Measurements from ENCODE around the gene DTNBP1.
A peak's percentile ranks its signal among the peaks of the same experiment; 100 is the strongest.

The DTNBP1 gene

DNA sequence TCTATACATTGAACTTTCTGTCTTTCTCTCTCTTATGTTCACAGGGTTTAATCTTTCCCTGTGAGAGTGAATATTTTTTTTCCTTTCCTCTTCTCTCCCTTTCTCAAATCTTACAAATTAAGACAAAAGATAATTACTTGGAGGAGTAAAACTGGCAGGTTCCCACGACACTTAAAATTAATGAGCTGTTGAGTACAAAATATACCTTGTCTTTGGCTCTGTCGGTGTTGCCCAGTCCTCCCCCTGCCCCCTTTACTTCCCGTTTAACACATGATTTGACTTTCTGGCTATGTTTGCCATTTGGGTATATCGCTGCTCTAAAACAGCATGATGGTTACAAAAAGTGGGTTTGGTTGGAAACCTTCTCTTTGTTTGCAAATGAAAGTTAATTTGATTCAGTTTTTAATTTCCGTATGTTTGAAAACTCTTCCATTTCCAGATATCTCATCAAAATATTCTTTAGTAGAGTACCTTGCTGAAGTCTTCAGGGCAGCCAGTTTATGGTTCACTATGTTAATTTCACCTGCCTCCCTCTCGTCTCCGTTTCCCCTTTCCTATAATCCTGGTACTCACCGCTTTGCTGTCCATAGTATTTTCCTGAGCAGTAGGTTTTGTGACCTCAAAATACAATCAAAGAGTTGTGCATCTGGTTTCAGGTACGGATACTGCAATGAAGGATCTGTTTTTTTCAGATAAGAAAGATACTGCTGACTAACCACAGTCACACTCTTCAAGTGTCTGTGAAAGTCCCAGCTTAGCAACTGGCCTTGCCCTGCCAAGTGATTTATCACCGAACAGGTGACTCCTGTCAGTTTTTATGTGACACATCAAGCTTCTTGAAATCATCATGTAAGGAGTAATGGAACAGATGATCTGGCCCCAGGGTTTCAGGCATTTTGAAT, 181.2 kb downstream of the DTNBP1 start:
- H3K36me3 ChIP-seq (ENCODE audit: control insufficient read depth in 2 of 2, insufficient read depth in 1 of 2, low read length in 2 of 2): no peaks in the 10 kb centered on the region
- no peak for TF ChIP-seq ZNF830 (tag by site-specific recombination; IDR thresholded peaks at IDR 0.05; ENCODE audit: low read depth)
- TF ChIP-seq ZBTB17 (tag by site-specific recombination; IDR thresholded peaks at IDR 0.05): no peak
- TF ChIP-seq SP7 (tag by site-specific recombination; IDR thresholded peaks at IDR 0.05): no peak
- TF ChIP-seq MEIS1 (CRISPR knock-in tag; IDR thresholded peaks at IDR 0.05; ENCODE audit: borderline replicate concordance): 0 out of 2 replicates have a peak, but pooled peaks have one; percentile 11
- no peak for TF ChIP-seq RBAK (tag by site-specific recombination; IDR thresholded peaks at IDR 0.05)
- H3K4me1 ChIP-seq (ENCODE audit: control insufficient read depth, insufficient read depth, low read length): peaks cover 17% of the 10 kb centered on the region
- CTCF ChIA-PET: interaction anchor here (0.5 to 1.3 kb wide), 6 partner anchors 9 to 702 kb away, joined by 3 to 8 read pairs (median 4); no protein-coding TSS in a partner anchor
- H3K4me3 ChIP-seq (ENCODE audit: low read depth, low read length): no peak overlapping the region
- no peaks in the 10 kb centered on the region for H3K9me3 ChIP-seq (ENCODE audit: control insufficient read depth, insufficient read depth, low read depth, low read length)
- H3K27ac ChIP-seq (ENCODE audit: extremely low read depth, low read depth, low read length): no peak overlapping the region
- POLR2A ChIA-PET: no interaction called here

GRCh38 chr6:15480525-15480924, 182.3 kb downstream of the DTNBP1 start:
- no peak for TF ChIP-seq ZNF544 (tag by site-specific recombination; IDR thresholded peaks at IDR 0.05)
- TF ChIP-seq SCRT1 (tag by site-specific recombination; IDR thresholded peaks at IDR 0.05; ENCODE audit: borderline replicate concordance): no peak
- no peak for TF ChIP-seq OSR2 (tag by site-specific recombination; IDR thresholded peaks at IDR 0.05)
- TF ChIP-seq REST (tag by site-specific recombination; IDR thresholded peaks at IDR 0.05): no peak
- TF ChIP-seq ZBTB21 (tag by site-specific recombination; IDR thresholded peaks at IDR 0.05): no peak
- TF ChIP-seq ZNF645 (tag by site-specific recombination; IDR thresholded peaks at IDR 0.05): no peak
- no peak for TF ChIP-seq ZNF658 (tag by site-specific recombination; IDR thresholded peaks at IDR 0.05)
- TF ChIP-seq, protein P1, sequence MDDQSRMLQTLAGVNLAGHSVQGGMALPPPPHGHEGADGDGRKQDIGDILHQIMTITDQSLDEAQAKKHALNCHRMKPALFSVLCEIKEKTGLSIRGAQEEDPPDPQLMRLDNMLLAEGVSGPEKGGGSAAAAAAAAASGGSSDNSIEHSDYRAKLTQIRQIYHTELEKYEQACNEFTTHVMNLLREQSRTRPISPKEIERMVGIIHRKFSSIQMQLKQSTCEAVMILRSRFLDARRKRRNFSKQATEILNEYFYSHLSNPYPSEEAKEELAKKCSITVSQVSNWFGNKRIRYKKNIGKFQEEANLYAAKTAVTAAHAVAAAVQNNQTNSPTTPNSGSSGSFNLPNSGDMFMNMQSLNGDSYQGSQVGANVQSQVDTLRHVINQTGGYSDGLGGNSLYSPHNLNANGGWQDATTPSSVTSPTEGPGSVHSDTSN (CRISPR knock-in tag; IDR thresholded peaks at IDR 0.05): no peak
- no peak for TF ChIP-seq ZNF311 (tag by site-specific recombination; IDR thresholded peaks at IDR 0.05; ENCODE audit: borderline replicate concordance)
- TF ChIP-seq GFI1B (tag by site-specific recombination; IDR thresholded peaks at IDR 0.05): no peak
- no peak for TF ChIP-seq ZNF624 (tag by site-specific recombination; IDR thresholded peaks at IDR 0.05)
- TF ChIP-seq, protein P2, sequence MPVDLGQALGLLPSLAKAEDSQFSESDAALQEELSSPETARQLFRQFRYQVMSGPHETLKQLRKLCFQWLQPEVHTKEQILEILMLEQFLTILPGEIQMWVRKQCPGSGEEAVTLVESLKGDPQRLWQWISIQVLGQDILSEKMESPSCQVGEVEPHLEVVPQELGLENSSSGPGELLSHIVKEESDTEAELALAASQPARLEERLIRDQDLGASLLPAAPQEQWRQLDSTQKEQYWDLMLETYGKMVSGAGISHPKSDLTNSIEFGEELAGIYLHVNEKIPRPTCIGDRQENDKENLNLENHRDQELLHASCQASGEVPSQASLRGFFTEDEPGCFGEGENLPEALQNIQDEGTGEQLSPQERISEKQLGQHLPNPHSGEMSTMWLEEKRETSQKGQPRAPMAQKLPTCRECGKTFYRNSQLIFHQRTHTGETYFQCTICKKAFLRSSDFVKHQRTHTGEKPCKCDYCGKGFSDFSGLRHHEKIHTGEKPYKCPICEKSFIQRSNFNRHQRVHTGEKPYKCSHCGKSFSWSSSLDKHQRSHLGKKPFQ (tag by site-specific recombination; IDR thresholded peaks at IDR 0.05): no peak
- Histone ChIP-seq H3K36me3 (ENCODE audit: control insufficient read depth in 2 of 2, insufficient read depth in 1 of 2, low read length in 2 of 2) (peaks cover 0 to under 1% of the 10 kb centered on the region in 2 experiments; a peak in 1 of 3 replicates), H3K27ac (ENCODE audit: extremely low read depth, low read depth, low read length) (no peak overlapping the region), H3K4me3 (ENCODE audit: low read depth, low read length) (no peak overlapping the region), H3K4me1 (ENCODE audit: control insufficient read depth, insufficient read depth, low read length) (peaks cover 25% of the 10 kb centered on the region), H3K9me3 (ENCODE audit: control insufficient read depth, insufficient read depth, low read depth, low read length) (no peaks in the 10 kb centered on the region)
- POLR2A ChIA-PET: no interaction called here
- CTCF ChIA-PET: interaction anchor here (0.8 to 1.3 kb wide), 5 partner anchors 16 to 703 kb away, joined by 3 to 8 read pairs (median 3); no protein-coding TSS in a partner anchor

Data from HEK293 (cell line).